Peyer's patch (tissue), 4 donors: Measurements from ENCODE around the gene MTRR.

Experiments
- POLR2A ChIP-seq, 2 donors: fragments of 450-650 bp; IDR thresholded peaks; one replicate each; pipeline ENCODE4 v1.5.1; 2017; ENCODE audit warnings: antibody characterized with exemption in 2 of 2, mild to moderate bottlenecking in 2 of 2, moderate library complexity in 2 of 2
- TF ChIP-seq, protein P1 (sequence below), 6 experiments: fragments of 450-650 bp in 4 of 6; fragments of 200-600 bp in 2 of 6; sonication (generic) in 1 of 6; IDR thresholded peaks; one replicate each; pipeline ENCODE4 v1.5.1; 2017 to 2019; ENCODE audit warnings: antibody characterized with exemption in 6 of 6, mild to moderate bottlenecking in 3 of 6, moderate library complexity in 1 of 6

DNA sequence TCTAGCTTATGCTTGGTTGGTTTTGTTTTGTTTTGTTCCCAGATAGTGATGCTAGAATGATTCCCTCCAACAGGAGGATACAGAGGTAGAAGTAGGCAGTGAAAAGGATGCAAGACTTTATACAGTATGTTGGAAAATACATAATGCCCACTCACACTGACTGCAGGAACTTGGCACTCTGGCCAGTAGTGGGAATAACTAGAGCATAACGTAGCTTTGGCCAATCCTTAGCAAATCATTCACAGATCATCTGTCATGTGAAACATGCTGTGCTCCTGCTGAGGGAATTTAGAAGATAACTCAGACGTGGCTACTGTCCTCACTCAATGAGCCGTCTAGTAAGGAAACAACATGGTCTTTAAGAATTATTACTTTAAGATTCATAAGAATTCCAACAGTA, 31.5 kb upstream of the MTRR start:
- TF ChIP-seq, protein P1, sequence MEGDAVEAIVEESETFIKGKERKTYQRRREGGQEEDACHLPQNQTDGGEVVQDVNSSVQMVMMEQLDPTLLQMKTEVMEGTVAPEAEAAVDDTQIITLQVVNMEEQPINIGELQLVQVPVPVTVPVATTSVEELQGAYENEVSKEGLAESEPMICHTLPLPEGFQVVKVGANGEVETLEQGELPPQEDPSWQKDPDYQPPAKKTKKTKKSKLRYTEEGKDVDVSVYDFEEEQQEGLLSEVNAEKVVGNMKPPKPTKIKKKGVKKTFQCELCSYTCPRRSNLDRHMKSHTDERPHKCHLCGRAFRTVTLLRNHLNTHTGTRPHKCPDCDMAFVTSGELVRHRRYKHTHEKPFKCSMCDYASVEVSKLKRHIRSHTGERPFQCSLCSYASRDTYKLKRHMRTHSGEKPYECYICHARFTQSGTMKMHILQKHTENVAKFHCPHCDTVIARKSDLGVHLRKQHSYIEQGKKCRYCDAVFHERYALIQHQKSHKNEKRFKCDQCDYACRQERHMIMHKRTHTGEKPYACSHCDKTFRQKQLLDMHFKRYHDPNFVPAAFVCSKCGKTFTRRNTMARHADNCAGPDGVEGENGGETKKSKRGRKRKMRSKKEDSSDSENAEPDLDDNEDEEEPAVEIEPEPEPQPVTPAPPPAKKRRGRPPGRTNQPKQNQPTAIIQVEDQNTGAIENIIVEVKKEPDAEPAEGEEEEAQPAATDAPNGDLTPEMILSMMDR (IDR thresholded peaks at IDR 0.05) = no peak
- no peak for TF ChIP-seq POLR2A (IDR thresholded peaks at IDR 0.05)
